Mononuclear cell (primary cell): ENCODE results near the gene CHDH. TPM values are rescaled to one million over a fixed set of nuclear protein-coding genes. Genes with fewer than 3 reads are reported as not detected.

Experiments
- H3K27me3 ChIP-seq: 2 replicates; pipeline ENCODE4 v1.6.0; 2011; ENCODE audit warnings: low read length, control low read depth; ENCODE audit not compliant: insufficient read depth
- H3K4me1 ChIP-seq: 2 replicates; pipeline ENCODE4 v1.5.1; 2011; ENCODE audit warnings: mild to moderate bottlenecking, low read length, control low read depth; ENCODE audit not compliant: insufficient read depth
- H3K4me3 ChIP-seq: 2 replicates; pipeline ENCODE4 v1.5.1; 2011; ENCODE audit warnings: mild to moderate bottlenecking, low read length, moderate library complexity
- H3K9me3 ChIP-seq: 2 replicates; pipeline ENCODE4 v1.5.1; 2011; ENCODE audit warnings: low read depth, mild to moderate bottlenecking, control low read depth, low read length
- total RNA-seq: library from RNA; depleted of rRNA; stranded (reverse); fragments of >200 nt; gene quantifications from one replicate; pipeline ENCODE4 v1.2.3, GENCODE V29; 2012

CHDH gene
- total RNA-seq, 1 donor, result under 0.01 TPM

GRCh38 chr3:53799338-53799865 is 46.8 kb downstream of the CHDH start:
- H3K4me1 ChIP-seq, result no peaks in the 10 kb centered on the region
- H3K9me3 ChIP-seq, result no peaks in the 10 kb centered on the region
- no peak overlapping the region for H3K4me3 ChIP-seq
- peaks cover 3% of the 10 kb centered on the region for H3K27me3 ChIP-seq

- Histone ChIP-seq H3K27me3 (peaks cover 3% of the 10 kb centered on the region), H3K4me1 (no peaks in the 10 kb centered on the region), H3K4me3 (no peak overlapping the region), H3K9me3 (no peaks in the 10 kb centered on the region)
These were observed 48.1 kb downstream of the CHDH start for GRCh38 chr3:53798144-53798543.

DNA sequence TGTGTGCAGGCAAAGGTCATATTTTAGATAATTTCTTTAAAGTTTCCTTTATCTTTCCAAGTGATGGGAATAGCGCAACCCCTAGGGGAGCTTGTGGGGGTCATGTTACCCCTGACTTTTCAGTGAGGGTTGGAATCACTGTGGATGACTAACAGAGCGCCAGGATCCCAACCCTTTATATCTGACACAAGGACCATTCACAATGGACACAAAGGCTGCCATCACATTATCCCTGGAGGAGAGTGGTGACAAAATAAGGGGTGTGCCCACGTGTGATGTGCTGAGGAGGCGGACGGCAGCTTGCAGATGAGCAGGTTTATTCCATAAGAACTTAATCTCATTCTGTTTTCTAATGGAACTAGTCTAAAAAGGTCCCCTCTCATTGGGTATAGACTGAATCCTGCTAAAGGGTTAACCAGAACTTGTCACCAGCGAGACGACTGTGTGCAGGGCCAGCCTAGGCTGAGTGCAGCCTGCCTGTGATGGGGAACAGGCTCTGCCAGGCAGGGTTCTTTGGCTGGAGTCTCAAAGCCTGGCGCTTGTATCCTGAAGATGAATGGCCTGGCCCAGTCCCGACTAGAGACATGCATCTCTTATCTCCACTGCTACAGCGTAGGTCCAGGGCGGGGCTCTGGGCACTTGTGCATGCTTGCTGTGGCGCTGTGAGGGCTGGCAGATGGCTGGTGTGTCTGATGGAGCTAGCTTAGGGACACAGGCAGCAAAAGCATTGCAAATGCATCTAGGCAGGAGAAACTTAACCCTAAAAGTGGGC is 50.2 kb downstream of the CHDH start:
- H3K4me1 ChIP-seq, result no peaks in the 10 kb centered on the region
- H3K9me3 ChIP-seq, result no peaks in the 10 kb centered on the region
- H3K4me3 ChIP-seq, result no peak overlapping the region
- peaks cover 3% of the 10 kb centered on the region for H3K27me3 ChIP-seq

DNA sequence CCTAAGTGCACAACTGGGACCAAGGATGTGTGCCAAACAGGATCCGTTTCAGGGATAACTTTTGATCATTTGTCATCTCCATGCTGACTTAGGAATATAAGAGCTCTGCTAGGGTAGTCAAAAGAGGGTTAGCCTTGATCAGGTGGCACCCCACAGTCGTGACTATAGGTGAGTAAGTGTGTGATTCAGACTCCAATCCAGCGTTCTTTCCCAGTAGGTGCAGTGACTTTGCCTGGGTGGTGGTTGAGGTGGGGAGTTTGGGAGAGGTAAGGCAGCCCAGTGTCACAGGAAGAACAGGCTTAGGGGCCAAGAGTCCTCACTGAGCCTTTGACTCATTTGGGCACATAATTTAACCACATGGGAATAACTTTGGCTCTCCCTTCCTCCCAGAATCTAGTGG is 51.0 kb downstream of the CHDH start:
- Histone ChIP-seq H3K9me3 (no peaks in the 10 kb centered on the region), H3K4me3 (no peak overlapping the region), H3K4me1 (no peaks in the 10 kb centered on the region), H3K27me3 (peaks cover 3% of the 10 kb centered on the region)

DNA sequence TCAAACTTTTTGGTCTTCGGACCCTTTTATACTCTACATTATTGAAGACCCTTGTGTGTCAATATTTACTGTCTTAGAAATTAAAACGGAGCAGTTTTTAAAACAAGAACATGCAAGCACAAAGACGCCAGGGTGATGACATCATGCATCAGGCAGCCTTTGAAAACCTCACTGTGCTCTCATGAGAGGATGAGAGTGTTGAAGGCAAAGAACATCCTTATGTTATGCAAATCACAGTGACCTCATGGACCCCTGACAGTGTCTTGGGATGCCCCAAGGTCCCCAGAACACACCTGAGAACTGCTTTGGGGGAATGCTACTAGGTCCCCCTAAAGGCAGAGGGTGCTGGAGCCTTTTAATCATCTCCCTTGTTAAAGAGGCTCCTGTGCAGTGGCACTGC is 51.6 kb downstream of the CHDH start:
- Histone ChIP-seq H3K4me3 (no peak overlapping the region), H3K4me1 (no peaks in the 10 kb centered on the region), H3K27me3 (peaks cover 3% of the 10 kb centered on the region), H3K9me3 (no peaks in the 10 kb centered on the region)

DNA sequence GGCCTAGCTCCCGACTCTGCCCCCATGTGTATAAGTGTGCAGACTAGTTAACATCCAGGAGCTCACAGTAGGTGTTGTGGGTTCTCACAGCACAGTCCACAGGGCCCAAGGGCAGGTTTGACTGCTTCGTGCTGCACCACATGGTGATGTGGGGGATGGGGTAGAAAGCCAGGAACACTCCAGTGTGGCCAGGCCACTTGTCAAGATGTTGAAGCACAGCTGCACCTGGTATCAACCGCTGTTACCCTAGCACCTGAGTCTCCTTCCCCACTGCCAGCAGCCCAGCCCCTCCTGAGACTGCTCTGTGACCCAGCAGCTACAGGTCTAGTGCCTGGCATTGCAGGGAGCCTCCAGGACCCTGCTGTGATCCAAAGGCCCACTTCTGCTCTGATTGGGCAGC is 53.4 kb downstream of the CHDH start:
- Histone ChIP-seq H3K4me3 (no peak overlapping the region), H3K9me3 (no peaks in the 10 kb centered on the region), H3K27me3 (peaks cover 3% of the 10 kb centered on the region), H3K4me1 (no peaks in the 10 kb centered on the region)

GRCh38 chr3:53791317-53791716 is 54.9 kb downstream of the CHDH start:
- no peaks in the 10 kb centered on the region for H3K27me3 ChIP-seq
- no peak overlapping the region for H3K4me3 ChIP-seq
- H3K9me3 ChIP-seq, result no peaks in the 10 kb centered on the region
- no peaks in the 10 kb centered on the region for H3K4me1 ChIP-seq

GRCh38 chr3:53790470-53790869 is 55.7 kb downstream of the CHDH start:
- Histone ChIP-seq H3K27me3 (no peaks in the 10 kb centered on the region), H3K9me3 (no peaks in the 10 kb centered on the region), H3K4me1 (no peaks in the 10 kb centered on the region), H3K4me3 (no peak overlapping the region)

DNA sequence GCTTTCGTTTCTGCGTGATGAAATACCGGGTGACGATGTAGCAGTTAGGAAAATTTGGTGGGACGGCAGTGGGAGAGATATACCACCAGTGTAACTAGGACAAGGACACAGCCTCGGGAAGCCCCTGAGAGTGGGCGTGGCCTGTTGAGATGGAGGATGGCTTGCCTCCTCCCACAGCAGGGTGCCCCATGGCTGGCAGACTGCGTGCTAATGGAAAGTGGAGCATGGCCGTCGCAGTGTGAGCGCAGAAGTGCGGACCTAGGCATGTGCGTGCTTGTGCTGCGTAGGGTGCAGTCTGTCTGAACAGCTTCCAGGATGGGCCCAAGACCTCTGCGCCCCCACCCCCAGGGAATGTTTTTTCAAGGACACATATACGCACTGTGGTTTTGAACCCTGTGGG is 56.8 kb downstream of the CHDH start:
- H3K27me3 ChIP-seq, result no peaks in the 10 kb centered on the region
- H3K4me3 ChIP-seq, result no peak overlapping the region
- no peaks in the 10 kb centered on the region for H3K9me3 ChIP-seq
- no peaks in the 10 kb centered on the region for H3K4me1 ChIP-seq

DNA sequence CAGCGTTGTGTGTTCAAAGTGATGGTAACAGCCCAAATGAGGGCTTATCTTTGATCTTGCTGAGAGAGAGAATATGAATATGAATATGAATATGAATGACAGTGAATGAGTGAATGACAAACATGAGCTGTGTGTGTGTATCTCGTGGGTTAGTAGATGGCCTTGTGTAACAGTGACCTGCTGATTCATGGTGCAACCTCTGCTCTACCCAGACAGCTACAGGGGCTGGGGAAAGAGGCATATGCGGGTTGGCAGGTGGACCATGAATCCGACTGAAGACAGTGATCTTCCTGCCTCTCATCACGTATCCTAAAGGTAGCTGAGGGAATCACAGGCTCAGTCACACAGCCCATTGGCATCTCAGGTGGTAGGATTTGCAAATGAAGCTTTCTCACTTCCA is 58.2 kb downstream of the CHDH start:
- no peaks in the 10 kb centered on the region for H3K9me3 ChIP-seq
- H3K4me3 ChIP-seq, result no peak overlapping the region
- H3K27me3 ChIP-seq, result no peaks in the 10 kb centered on the region
- H3K4me1 ChIP-seq, result no peaks in the 10 kb centered on the region

GRCh38 chr3:53787016-53787415 is 59.2 kb downstream of the CHDH start:
- no peaks in the 10 kb centered on the region for H3K27me3 ChIP-seq
- no peaks in the 10 kb centered on the region for H3K9me3 ChIP-seq
- H3K4me1 ChIP-seq, result no peaks in the 10 kb centered on the region
- no peak overlapping the region for H3K4me3 ChIP-seq

GRCh38 chr3:53780806-53781205 is 65.4 kb downstream of the CHDH start:
- Histone ChIP-seq H3K4me1 (no peaks in the 10 kb centered on the region), H3K27me3 (no peaks in the 10 kb centered on the region), H3K9me3 (no peaks in the 10 kb centered on the region), H3K4me3 (no peak overlapping the region)

DNA sequence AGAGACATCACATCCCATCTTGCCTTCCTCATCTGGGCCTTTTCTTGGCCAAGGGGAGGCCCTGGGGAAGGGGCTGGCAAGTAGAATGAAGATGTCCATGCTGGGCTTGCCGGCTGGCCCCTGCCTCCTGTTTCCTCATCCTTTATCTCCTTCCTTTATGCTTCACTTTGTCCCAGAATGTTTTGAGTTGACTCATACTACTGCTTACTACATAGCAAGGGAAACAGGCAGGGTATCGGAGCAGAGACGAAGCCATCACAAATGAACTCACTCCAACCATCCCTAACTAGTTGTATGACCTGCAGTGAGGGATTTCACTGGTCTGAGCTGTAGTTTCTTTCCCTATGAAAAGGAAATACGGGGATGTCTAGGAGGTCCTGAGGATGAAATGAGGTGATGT is 66.0 kb downstream of the CHDH start:
- H3K4me1 ChIP-seq, result no peaks in the 10 kb centered on the region
- no peaks in the 10 kb centered on the region for H3K27me3 ChIP-seq
- H3K9me3 ChIP-seq, result no peaks in the 10 kb centered on the region
- no peak overlapping the region for H3K4me3 ChIP-seq

GRCh38 chr3:53778153-53778552 is 68.1 kb downstream of the CHDH start:
- no peak overlapping the region for H3K4me3 ChIP-seq
- H3K9me3 ChIP-seq, result no peaks in the 10 kb centered on the region
- H3K4me1 ChIP-seq, result no peaks in the 10 kb centered on the region
- no peaks in the 10 kb centered on the region for H3K27me3 ChIP-seq

DNA sequence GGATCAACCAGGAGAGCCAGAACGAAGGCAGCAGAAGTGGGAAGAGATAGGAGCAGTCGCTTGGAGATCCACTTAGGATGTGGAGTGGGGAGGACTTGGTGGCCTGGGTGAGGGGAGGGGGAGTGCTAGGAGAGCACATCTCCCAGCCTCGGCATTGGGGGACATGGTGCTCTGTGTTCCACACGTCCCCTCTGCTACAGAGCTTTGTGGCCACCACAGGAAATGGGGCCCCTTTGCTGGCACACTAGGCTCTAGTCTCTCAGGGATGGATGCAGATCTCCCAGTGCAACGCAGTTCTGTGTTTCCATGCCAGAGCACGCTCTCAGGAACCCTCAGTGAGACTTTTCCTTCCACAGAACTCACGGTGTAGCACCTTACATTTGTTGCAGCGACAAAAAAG is 68.8 kb downstream of the CHDH start:
- H3K9me3 ChIP-seq, result no peaks in the 10 kb centered on the region

DNA sequence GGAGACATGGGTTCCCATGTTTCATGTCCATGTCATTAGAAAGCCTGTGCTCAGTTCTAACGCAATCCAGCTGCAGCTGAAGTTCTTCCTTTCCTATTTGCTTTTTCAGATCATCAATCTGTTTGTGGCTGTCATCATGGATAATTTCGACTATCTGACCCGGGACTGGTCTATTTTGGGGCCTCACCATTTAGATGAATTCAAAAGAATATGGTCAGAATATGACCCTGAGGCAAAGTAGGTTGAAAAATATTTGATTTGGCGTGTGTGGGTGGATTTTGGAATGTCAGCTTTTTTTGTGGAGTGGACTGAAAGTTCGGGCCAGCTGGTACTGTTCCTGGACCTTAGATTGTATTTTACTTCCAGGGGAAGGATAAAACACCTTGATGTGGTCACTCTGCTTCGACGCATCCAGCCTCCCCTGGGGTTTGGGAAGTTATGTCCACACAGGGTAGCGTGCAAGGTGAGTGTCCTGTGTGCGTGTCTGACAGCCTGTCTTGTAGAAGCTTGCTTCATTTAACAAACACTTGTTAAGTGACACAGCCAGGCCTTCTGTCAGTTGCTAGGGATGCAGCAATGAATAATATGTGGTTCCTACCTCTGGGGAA is 69.6 kb downstream of the CHDH start:
- Histone ChIP-seq H3K27me3 (no peaks in the 10 kb centered on the region), H3K9me3 (no peaks in the 10 kb centered on the region), H3K4me1 (no peaks in the 10 kb centered on the region)

More for the DNA sequence above, 68.8 kb downstream of the CHDH start:
- no peaks in the 10 kb centered on the region for H3K27me3 ChIP-seq
- H3K4me3 ChIP-seq, result no peak overlapping the region
- H3K4me1 ChIP-seq, result no peaks in the 10 kb centered on the region

More for the DNA sequence above, 69.6 kb downstream of the CHDH start:
- H3K4me3 ChIP-seq, result no peak overlapping the region
